OCI-LY7 (cell line): ENCODE data around the gene FLRT1. TPM values are rescaled to one million over a fixed set of nuclear protein-coding genes. Genes with fewer than 3 reads are reported as not detected.

Experiments used
- BruUV-seq: library from RNA; stranded (reverse); fragments of 400-500 nt; replicated peaks from 2 replicates; lab custom pipeline; 2021; lab: Mats Ljungman, UMichigan
- CTCF ChIA-PET: fragments of 300-600 bp; sonication (Branson Sonifier 250); formaldehyde crosslinking; loops from one replicate; lab custom pipeline; 2022; ENCODE audit warnings: antibody characterized with exemption; ENCODE audit not compliant: unreplicated experiment; lab: Charles Lee
- POLR2A ChIA-PET: fragments of 300-600 bp; sonication (Branson Sonifier 250); formaldehyde crosslinking; loops from one replicate; lab custom pipeline; 2022; ENCODE audit warnings: antibody characterized with exemption; lab: Charles Lee
- DNase-seq: peaks from one replicate; pipeline ENCODE4 v3.0.0-alpha.2; 2015; ENCODE audit warnings: low spot score
- H2AFZ ChIP-seq: fragments of 200-600 bp; sonication (generic), shearing (Covaris generic); 2 replicates; pipeline ENCODE4 v1.6.1; 2014; ENCODE audit warnings: mild to moderate bottlenecking, antibody characterized with exemption, low read length, moderate library complexity
- H3K27ac ChIP-seq: fragments of 200-600 bp; sonication (generic); 2 replicates; pipeline ENCODE4 v1.5.1; 2014; ENCODE audit warnings: mixed run types, low read depth, mild to moderate bottlenecking, moderate library complexity, low read length, inconsistent platforms; ENCODE audit not compliant: poor library complexity, severe bottlenecking
- H3K36me3 ChIP-seq: fragments of 200-600 bp; sonication (generic); 2 replicates; pipeline ENCODE4 v1.6.1; 2014; ENCODE audit warnings: mild to moderate bottlenecking, antibody characterized with exemption, low read length, moderate library complexity, mixed read lengths; ENCODE audit not compliant: insufficient read depth
- H3K4me1 ChIP-seq: fragments of 200-600 bp; sonication (generic); 2 replicates; pipeline ENCODE4 v1.5.1; 2014; ENCODE audit warnings: mild to moderate bottlenecking, low read length; ENCODE audit not compliant: insufficient read depth, poor library complexity, severe bottlenecking
- H3K4me2 ChIP-seq: fragments of 200-600 bp; sonication (generic); 2 replicates; pipeline ENCODE4 v1.6.1; 2014; ENCODE audit warnings: mild to moderate bottlenecking, low read length
- H3K4me3 ChIP-seq: fragments of 200-600 bp; sonication (generic); 2 replicates; pipeline ENCODE4 v1.5.1; 2014; ENCODE audit warnings: mild to moderate bottlenecking, low read depth, low read length; ENCODE audit not compliant: poor library complexity, severe bottlenecking
- H3K79me2 ChIP-seq: fragments of 200-600 bp; sonication (generic); 2 replicates; pipeline ENCODE4 v1.6.1; 2016; ENCODE audit warnings: low read depth, mild to moderate bottlenecking, low read length, moderate library complexity, mixed read lengths; ENCODE audit not compliant: insufficient read depth
- H3K9me2 ChIP-seq: fragments of 200-600 bp; sonication (generic); 2 replicates; pipeline ENCODE4 v1.6.1; 2016; ENCODE audit warnings: mild to moderate bottlenecking, low read length, mixed read lengths; ENCODE audit not compliant: insufficient read depth
- H3K9me3 ChIP-seq: fragments of 200-600 bp; sonication (generic); 2 replicates; pipeline ENCODE4 v1.6.1; 2014; ENCODE audit warnings: mild to moderate bottlenecking, mixed run types, low read length, mixed read lengths
- H4K20me1 ChIP-seq: fragments of 200-600 bp; sonication (generic); 2 replicates; pipeline ENCODE4 v1.6.1; 2014; ENCODE audit warnings: mild to moderate bottlenecking, antibody characterized with exemption, low read length, moderate library complexity, mixed read lengths; ENCODE audit not compliant: insufficient read depth
- CTCF ChIP-seq: fragments of 200-600 bp; sonication (generic); conservative IDR thresholded peaks from 2 replicates; pipeline ENCODE4 v1.5.1; 2014; ENCODE audit warnings: mild to moderate bottlenecking, antibody characterized with exemption, low read length, moderate library complexity, mixed read lengths
- EZH2phosphoT487 ChIP-seq: fragments of 200-600 bp; sonication (generic); IDR thresholded peaks from 2 replicates; pipeline ENCODE4 v1.6.1; 2018; ENCODE audit warnings: low read depth, borderline replicate concordance, mild to moderate bottlenecking, mixed run types, antibody characterized with exemption, low read length, moderate library complexity, mixed read lengths
- intact Hi-C: fragments of 100-400 bp; cut with micrococcal nuclease; formaldehyde crosslinking; loops from one replicate; pipeline ENCODE4 v1.10.0; 2022; ENCODE audit not compliant: unreplicated experiment
- total RNA-seq, 2 experiments: library from RNA; depleted of rRNA in 1 of 2; stranded (reverse); fragments of >200 nt in 1 of 2; shearing (Covaris generic) in 1 of 2; gene quantifications; 2 replicates each; pipeline ENCODE4 v1.2.3, GENCODE V29; 2014 to 2022

Gene FLRT1
- total RNA-seq, 2 experiments from 2014 or later = not detected

GRCh38 chr11:64062185-64063039 lies 26.7 kb downstream of the FLRT1 start:
- no peak overlapping the region for H3K4me3 ChIP-seq
- peaks cover 9% of the 10 kb centered on the region for H3K4me1 ChIP-seq
- no peak overlapping the region for H3K4me2 ChIP-seq
- no peaks in the 10 kb centered on the region for H3K9me2 ChIP-seq
- no peaks in the 10 kb centered on the region for H3K79me2 ChIP-seq
- no TSS peak for BruUV-seq
- no peak for DNase-seq
- intact Hi-C loops = no loop called here
- no peaks in the 10 kb centered on the region for H3K36me3 ChIP-seq
- ChIA-PET POLR2A (no interaction called here), CTCF (no interaction called here)
- TF ChIP-seq CTCF (no peak), EZH2phosphoT487 (no peak)
- H4K20me1 ChIP-seq = no peaks in the 10 kb centered on the region
- no peak overlapping the region for H2AFZ ChIP-seq
- no peaks in the 10 kb centered on the region for H3K9me3 ChIP-seq
- H3K27ac ChIP-seq = no peak overlapping the region

DNA sequence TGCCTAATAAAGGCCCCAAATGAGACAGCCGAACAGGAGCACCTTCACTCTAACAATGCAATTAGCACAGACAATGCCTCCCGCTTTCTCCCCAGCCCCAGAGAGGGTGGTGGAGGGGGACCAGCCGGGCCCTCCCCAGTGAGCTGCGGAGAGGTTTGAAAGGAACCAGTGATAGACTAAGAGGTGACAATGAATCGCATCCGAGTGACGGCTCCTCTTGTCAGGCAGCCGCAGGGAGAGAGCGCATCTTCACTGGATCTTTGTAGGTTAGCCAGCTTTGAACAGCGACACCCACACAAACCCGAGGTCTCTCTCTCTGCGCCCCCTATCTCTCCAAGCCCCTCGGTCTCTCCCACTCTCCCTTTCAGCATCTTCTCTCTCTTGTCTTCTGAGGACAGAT lies 28.0 kb downstream of the FLRT1 start:
- POLR2A ChIA-PET = no interaction called here
- H3K4me2 ChIP-seq = no peak overlapping the region

More for the DNA sequence above, 28.0 kb downstream of the FLRT1 start:
- Histone ChIP-seq H3K36me3 (no peaks in the 10 kb centered on the region), H3K79me2 (no peaks in the 10 kb centered on the region), H3K4me1 (peaks cover 9% of the 10 kb centered on the region), H2AFZ (no peak overlapping the region), H3K9me2 (no peaks in the 10 kb centered on the region), H3K27ac (no peak overlapping the region), H3K9me3 (no peaks in the 10 kb centered on the region), H4K20me1 (no peaks in the 10 kb centered on the region), H3K4me3 (no peak overlapping the region)
- CTCF ChIA-PET = no interaction called here
- DNase-seq = no peak
- intact Hi-C loops = no loop called here
- no peak for TF ChIP-seq CTCF
- TF ChIP-seq EZH2phosphoT487 = no peak
- no TSS peak for BruUV-seq
